ENCODE data around the gene TAX1BP3. TPM values are rescaled to one million over a fixed set of nuclear protein-coding genes. Genes with fewer than 3 reads are reported as not detected.

Gene TAX1BP3
- total and polyA plus RNA-seq, 12 donors, result 32.1 to 311 (median 158) TPM

DNA sequence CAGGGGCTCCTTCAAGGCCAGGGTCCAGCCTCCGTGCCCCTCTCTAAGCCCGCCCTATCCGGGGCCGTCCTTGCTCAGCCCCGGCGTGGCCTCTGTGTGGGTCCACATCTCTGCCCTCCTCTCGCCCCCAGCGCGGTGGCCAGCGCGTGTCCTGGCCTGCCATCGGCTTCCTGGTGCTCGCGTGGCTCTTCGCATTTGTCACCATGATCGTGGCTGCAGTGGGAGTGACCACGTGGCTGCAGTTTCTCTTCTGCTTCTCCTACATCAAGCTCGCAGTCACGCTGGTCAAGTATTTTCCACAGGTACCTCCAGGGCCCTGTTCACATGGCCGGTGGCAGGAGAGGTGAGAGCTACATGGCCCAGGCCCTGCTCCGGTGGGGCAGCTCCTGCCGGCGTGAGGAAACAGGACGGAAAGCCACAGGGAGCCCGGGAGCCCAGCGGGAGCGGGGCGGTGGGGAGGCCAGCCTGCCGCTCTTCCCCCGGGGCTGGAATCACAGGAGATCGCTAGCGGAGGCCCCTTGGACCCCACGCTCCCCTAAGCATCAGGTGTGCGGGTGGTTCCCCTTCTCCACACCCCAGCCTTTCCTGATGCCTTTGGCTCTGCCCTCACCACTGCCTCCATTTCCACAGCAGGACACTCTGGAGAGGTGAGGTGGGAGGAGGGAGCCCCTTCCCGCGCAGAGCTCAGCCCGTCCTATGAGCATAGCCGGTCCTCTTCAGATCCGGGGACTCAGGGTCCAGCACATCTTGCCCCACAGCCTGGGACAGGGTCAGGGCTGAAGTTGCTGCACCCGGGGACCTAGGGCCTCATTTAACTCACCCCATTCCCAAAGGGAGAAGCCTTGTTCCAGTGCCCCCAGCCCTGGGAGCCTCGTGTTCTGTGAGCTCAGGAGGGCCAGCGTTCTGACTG lies 10.2 kb downstream of the TAX1BP3 start:
- Histone ChIP-seq H3K4me1 (replicated peaks in 1 of 2) (peaks cover 26 to 40% of the 10 kb centered on the region in 2 donors), H3K27ac (peak overlapping the region; percentile 22 to 94 (median 89)), H3K27me3 (no peaks in the 10 kb centered on the region), H3K36me3 (replicated peaks in 1 of 2) (peaks cover 0 to 11% of the 10 kb centered on the region in 2 donors), H3K4me3 (no peak overlapping the region), H3K9me3 (replicated peaks in 1 of 3) (no peaks in the 10 kb centered on the region)
- WGBS, 4 donors, result 82 to 91% (median 86%) methylated on average over 30 to 42 of the region's 42 CpGs
- DNase-seq, result peak in 1 of 7 donors; percentile 37
- TF ChIP-seq POLR2A (IDR thresholded peaks at IDR 0.05), result no peak
- TF ChIP-seq, protein P1, sequence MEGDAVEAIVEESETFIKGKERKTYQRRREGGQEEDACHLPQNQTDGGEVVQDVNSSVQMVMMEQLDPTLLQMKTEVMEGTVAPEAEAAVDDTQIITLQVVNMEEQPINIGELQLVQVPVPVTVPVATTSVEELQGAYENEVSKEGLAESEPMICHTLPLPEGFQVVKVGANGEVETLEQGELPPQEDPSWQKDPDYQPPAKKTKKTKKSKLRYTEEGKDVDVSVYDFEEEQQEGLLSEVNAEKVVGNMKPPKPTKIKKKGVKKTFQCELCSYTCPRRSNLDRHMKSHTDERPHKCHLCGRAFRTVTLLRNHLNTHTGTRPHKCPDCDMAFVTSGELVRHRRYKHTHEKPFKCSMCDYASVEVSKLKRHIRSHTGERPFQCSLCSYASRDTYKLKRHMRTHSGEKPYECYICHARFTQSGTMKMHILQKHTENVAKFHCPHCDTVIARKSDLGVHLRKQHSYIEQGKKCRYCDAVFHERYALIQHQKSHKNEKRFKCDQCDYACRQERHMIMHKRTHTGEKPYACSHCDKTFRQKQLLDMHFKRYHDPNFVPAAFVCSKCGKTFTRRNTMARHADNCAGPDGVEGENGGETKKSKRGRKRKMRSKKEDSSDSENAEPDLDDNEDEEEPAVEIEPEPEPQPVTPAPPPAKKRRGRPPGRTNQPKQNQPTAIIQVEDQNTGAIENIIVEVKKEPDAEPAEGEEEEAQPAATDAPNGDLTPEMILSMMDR (IDR thresholded peaks at IDR 0.05), result no peak
- intact Hi-C loops (cut with DNase I), result no loop called here

DNA sequence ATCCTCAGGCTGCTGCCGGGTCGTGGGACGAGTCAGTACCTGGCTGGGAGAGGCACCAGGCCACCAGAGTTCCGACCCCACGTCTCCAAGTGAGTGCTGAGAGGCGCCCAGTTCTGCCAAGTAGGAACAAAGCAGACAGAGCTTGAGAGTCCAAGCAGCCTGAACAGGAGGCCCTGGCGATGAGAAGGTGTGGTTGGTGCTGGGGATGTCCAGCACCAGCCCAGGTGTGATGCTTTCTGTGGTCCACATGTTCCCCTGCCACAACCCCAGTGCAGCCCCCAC lies 10.8 kb downstream of the TAX1BP3 start:
- intact Hi-C loops (cut with DNase I), result no loop called here
- 88 to 100% (median 92%) methylated on average over 4 to 7 of the region's 7 CpGs for WGBS, 4 donors
- Histone ChIP-seq H3K9me3 (replicated peaks in 1 of 3) (no peaks in the 10 kb centered on the region), H3K27me3 (no peaks in the 10 kb centered on the region), H3K36me3 (replicated peaks in 1 of 2) (peaks cover 0 to 5% of the 10 kb centered on the region in 2 donors), H3K4me3 (no peak overlapping the region), H3K27ac (peak overlapping the region in 2 of 5 donors; percentile 15 to 91), H3K4me1 (replicated peaks in 1 of 2) (peaks cover 26 to 40% of the 10 kb centered on the region in 2 donors)
- TF ChIP-seq, protein P1 (IDR thresholded peaks at IDR 0.05), result no peak
- no peak for TF ChIP-seq POLR2A (IDR thresholded peaks at IDR 0.05)
- DNase-seq, result no peak

DNA sequence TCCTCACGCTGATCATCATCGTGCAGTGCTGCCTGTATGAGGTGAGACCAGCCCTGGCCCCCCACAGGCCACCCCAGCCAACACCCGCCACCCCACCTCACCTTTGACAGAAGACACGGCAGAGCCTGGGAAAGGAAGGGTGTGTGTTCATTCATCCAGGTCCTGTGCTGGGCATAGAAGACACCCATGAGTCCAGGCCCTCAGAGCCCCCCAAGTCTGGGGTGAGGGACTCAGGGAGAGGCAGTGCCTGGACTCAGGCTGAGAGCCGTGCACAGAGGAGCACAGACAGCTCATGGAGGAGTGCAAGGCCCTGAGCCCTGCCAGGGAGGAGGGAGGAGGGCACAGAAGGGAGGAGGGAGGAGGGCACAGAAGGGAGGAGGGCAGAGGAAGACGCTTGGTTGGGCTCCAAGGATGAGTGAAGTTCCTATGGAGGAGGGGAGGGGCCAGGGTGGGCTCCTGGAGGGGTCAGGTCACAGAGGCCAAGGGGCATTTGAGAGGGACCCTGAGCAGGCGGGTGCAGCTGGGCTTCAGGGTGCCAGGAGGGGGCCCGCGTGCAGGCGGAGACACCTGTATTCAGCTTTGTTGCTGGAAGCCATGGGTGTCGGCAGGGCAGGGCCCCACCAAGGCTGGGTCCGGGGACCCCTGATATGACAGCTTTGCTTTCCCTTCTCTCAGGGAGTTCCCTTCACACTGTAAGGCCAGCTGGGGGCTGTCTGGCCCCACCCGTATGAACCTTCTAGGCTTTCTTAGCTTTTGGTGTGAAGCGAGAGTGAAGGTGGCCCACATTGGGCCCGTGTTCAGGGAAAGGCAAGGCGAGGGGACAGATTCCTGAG lies 11.4 kb downstream of the TAX1BP3 start:
- intact Hi-C loops (cut with DNase I), result no loop called here
- Histone ChIP-seq H3K4me3 (no peak overlapping the region), H3K9me3 (replicated peaks in 1 of 3) (no peaks in the 10 kb centered on the region), H3K27me3 (no peaks in the 10 kb centered on the region), H3K4me1 (replicated peaks in 1 of 2) (peaks cover 26 to 39% of the 10 kb centered on the region in 2 donors), H3K36me3 (replicated peaks in 1 of 2) (no peaks in the 10 kb centered on the region), H3K27ac (peak overlapping the region in 2 of 5 donors; percentile 15 to 91)
- TF ChIP-seq, protein P1 (IDR thresholded peaks at IDR 0.05), result no peak
- no peak for TF ChIP-seq POLR2A (IDR thresholded peaks at IDR 0.05)
- peak in 1 of 7 donors; percentile 37 for DNase-seq
- WGBS, 4 donors, result 76 to 90% (median 85%) methylated on average over 11 to 16 of the region's 16 CpGs

DNA sequence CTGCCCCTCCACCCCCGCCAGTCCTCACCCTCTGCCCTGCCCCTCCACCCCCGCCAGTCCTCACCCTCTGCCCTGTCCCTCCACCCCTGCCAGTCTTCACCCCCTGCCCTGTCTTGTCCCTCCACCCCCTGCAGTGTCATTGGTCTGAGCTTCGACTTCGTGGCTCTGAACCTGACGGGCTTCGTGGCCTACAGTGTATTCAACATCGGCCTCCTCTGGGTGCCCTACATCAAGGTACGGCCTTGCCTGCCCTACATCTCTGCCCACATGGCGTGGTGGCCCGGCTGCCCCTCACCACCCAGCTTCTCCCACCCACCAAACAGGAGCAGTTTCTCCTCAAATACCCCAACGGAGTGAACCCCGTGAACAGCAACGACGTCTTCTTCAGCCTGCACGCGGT lies 12.0 kb downstream of the TAX1BP3 start:
- Histone ChIP-seq H3K9me3 (replicated peaks in 1 of 3) (no peaks in the 10 kb centered on the region), H3K27ac (peak overlapping the region in 1 of 5 donors; percentile 91), H3K4me3 (no peak overlapping the region), H3K27me3 (no peaks in the 10 kb centered on the region), H3K4me1 (replicated peaks in 1 of 2) (peaks cover 26 to 32% of the 10 kb centered on the region in 2 donors), H3K36me3 (replicated peaks in 1 of 2) (no peaks in the 10 kb centered on the region)
- TF ChIP-seq, protein P1 (IDR thresholded peaks at IDR 0.05), result no peak
- TF ChIP-seq POLR2A (IDR thresholded peaks at IDR 0.05), result no peak
- no peak for DNase-seq
- WGBS, 4 donors, result 87 to 91% (median 90%) methylated on average over 11 to 16 of the region's 16 CpGs
- intact Hi-C loops (cut with DNase I), result no loop called here

Data from adrenal gland (tissue), 12 donors.